Measurements from ENCODE around the gene TBK1.
A peak's percentile ranks its signal among the peaks of the same experiment; 100 is the strongest.

Gene TBK1

GRCh38 chr12:64433915-64434314 is 18.0 kb upstream of the TBK1 start:
- Mint-ChIP-seq H3K9me3 (no peaks in the 10 kb centered on the region), H3K4me3 (no peak overlapping the region), H3K27me3 (no peaks in the 10 kb centered on the region), H3K4me1 (no peaks in the 10 kb centered on the region), H3K27ac (no peak overlapping the region)
- ATAC-seq, result no peak
- no peak for DNase-seq

GRCh38 chr12:64440100-64440499 is 11.8 kb upstream of the TBK1 start:
- no peaks in the 10 kb centered on the region for H3K9me3 Mint-ChIP-seq
- H3K27ac Mint-ChIP-seq, result no peak overlapping the region
- no peak overlapping the region for H3K4me3 Mint-ChIP-seq
- no peak for DNase-seq
- no peak for ATAC-seq
- no peaks in the 10 kb centered on the region for H3K27me3 Mint-ChIP-seq
- peaks cover 6% of the 10 kb centered on the region for H3K4me1 Mint-ChIP-seq

DNA sequence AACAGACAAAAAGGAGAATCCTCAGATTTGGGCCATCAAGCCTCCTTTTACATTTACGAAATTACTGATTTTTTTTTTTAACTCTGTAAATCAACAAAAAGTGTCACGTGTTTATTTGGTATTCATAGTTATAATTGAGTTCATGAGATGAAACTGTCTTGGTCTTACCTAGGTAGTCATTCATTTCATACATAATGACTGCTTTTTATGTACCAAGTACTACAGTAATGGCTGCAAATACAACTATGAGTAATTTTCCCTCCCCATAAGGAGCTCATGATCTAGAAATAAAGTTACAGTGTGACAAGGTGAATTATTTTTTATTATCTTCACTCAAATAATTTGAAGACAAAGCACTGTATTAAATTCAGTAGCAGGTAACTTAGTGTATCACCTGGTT is 6.4 kb upstream of the TBK1 start:
- no peak for ATAC-seq

DNA sequence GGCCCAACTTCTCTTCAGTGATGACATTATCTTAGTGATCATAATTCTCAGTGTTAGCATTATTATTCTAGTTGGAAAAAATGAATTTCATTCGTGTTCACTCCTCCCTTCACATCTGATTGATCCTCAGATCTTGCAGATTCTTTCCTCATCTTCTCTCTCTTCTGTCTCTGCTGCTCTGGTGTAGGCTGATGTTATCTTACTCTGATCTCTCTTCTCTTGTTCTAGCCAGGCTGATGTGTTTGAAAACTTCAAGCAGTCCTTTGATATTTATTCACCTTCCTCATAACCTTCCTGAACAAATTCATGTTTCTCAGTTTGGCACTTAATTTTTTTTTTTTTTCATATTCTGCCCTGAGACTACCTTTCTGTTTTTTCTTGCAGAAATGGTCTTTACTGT is 5.6 kb upstream of the TBK1 start:
- H3K4me1 Mint-ChIP-seq, result peaks cover 19% of the 10 kb centered on the region
- H3K27ac Mint-ChIP-seq, result peak overlapping the region in 1 of 2 donors; percentile 40
- no peak for DNase-seq
- no peaks in the 10 kb centered on the region for H3K9me3 Mint-ChIP-seq
- no peak overlapping the region for H3K4me3 Mint-ChIP-seq
- ATAC-seq, result no peak
- H3K27me3 Mint-ChIP-seq, result no peaks in the 10 kb centered on the region

More for the DNA sequence above, 6.4 kb upstream of the TBK1 start:
- Mint-ChIP-seq H3K27ac (no peak overlapping the region), H3K9me3 (no peaks in the 10 kb centered on the region), H3K4me3 (no peak overlapping the region), H3K27me3 (no peaks in the 10 kb centered on the region), H3K4me1 (peaks cover 11% of the 10 kb centered on the region)
- DNase-seq, result no peak

- H3K27ac Mint-ChIP-seq, result no peak overlapping the region
- peak; percentile 34 for ATAC-seq
- no peaks in the 10 kb centered on the region for H3K9me3 Mint-ChIP-seq
- no peaks in the 10 kb centered on the region for H3K27me3 Mint-ChIP-seq
- peak overlapping the region; percentile 26 to 85 for H3K4me3 Mint-ChIP-seq
- peaks cover 31% of the 10 kb centered on the region for H3K4me1 Mint-ChIP-seq
- DNase-seq, result no peak
These were observed 1.8 kb upstream of the TBK1 start for GRCh38 chr12:64450057-64450640.

DNA sequence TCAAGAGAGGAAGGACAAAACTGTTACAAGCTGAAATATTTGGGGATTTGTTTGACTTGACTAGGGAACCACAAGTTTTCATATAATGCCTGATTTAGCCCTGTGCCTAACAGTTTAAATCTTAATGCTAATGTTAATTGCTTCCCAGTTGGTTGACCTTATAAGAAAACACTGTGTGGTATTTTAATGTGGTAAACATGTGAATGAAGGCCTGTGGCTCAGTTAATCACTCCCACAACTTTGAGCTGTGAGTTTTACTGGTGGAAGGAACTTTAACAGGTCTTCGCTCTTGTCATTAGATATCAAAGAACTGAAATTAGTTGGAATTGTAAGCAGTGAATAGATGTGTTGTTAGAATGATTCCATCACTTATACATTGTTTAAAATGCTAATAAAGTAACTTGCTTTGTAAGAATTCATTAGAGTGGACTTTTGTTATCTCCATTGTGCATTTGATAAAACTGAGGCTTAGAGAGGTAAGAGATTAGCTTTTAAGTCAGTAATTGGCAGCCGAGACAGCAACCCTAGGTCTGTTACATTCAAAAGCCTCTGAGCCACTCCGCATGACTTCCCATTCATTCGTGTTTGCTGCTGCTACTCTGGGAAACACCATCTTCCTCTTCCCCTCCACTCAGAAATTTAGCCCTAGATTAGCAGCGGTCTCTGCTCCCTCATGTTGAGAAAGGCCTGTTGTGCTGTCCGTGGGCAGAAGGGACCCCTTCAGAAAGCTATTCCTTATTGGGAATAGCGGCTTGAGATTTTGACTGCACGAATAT is 1.0 kb upstream of the TBK1 start:
- ATAC-seq, result no peak
- peak overlapping the region; percentile 42 to 85 for H3K4me3 Mint-ChIP-seq
- no peak for DNase-seq
- peaks cover 38% of the 10 kb centered on the region for H3K4me1 Mint-ChIP-seq
- no peaks in the 10 kb centered on the region for H3K27me3 Mint-ChIP-seq
- no peak overlapping the region for H3K27ac Mint-ChIP-seq
- no peaks in the 10 kb centered on the region for H3K9me3 Mint-ChIP-seq

- H3K4me3 Mint-ChIP-seq, result peak overlapping the region; percentile 95
- DNase-seq (no peak), ATAC-seq (peak; percentile 6)
- H3K9me3 Mint-ChIP-seq, result no peaks in the 10 kb centered on the region
- peak overlapping the region; percentile 91 to 97 for H3K27ac Mint-ChIP-seq
- peaks cover 56% of the 10 kb centered on the region for H3K4me1 Mint-ChIP-seq
- H3K27me3 Mint-ChIP-seq, result no peaks in the 10 kb centered on the region
These were observed 824 bp downstream of the TBK1 start for GRCh38 chr12:64452559-64453329.

DNA sequence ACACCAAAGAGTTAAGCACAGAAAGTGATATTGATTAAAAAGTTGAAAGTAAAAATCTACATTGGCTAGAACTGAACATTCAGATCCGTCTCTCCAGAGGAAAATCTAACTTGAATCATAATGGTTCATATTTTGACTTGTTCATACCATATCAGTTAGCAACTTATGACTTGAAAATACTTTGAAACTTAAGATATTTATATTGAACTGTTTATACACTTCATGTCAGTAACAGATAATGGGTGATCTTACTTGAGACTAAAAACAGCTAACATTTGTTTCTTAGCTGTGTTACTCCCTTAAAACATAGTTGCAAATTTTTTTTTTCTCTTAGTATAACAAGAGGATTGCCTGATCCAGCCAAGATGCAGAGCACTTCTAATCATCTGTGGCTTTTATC is 3.6 kb downstream of the TBK1 start:
- Mint-ChIP-seq H3K4me3 (no peak overlapping the region), H3K27me3 (no peaks in the 10 kb centered on the region), H3K4me1 (peaks cover 66% of the 10 kb centered on the region), H3K27ac (no peak overlapping the region), H3K9me3 (no peaks in the 10 kb centered on the region)
- no peak for DNase-seq
- ATAC-seq, result no peak

DNA sequence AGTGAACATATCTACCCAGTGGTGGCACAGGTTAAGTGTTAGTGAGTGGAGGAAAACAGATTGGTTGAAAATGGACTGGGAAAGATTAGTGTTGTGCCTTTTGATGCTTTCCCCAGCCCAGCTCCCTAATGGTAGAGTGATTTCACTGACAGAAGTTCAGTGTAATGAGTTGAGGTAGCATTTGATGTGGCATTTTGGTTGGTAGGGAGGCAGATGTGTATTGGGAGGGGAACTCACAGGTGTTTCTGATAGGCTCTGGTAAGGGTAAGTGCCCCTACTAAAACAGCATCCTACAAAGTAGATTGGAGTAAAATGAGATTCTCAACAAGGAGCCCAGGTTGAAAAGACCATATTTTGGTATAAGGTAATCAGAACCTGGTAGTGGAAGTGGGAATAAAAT is 4.2 kb downstream of the TBK1 start:
- DNase-seq (no peak), ATAC-seq (no peak)
- H3K27ac Mint-ChIP-seq, result no peak overlapping the region
- H3K27me3 Mint-ChIP-seq, result no peaks in the 10 kb centered on the region
- no peak overlapping the region for H3K4me3 Mint-ChIP-seq
- H3K9me3 Mint-ChIP-seq, result no peaks in the 10 kb centered on the region
- H3K4me1 Mint-ChIP-seq, result peaks cover 59% of the 10 kb centered on the region

DNA sequence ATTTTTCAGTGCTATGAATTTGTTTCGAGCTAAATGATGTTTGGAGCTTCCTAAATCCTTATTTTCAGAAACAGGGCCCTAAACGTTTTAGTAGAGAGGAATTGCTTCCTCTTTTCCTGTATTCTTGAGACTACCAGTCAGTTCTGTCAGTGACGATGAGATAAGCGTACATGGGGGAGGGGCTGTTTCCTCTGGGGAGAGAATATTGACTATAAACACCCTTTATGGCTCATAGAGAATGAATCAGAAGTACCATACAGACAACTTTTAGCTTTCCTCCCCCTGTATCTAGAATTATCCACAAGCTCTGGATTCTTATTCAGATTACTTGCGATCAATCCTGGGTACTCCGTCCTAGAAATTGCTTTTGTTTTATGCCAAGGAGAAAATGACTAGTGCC is 5.1 kb downstream of the TBK1 start:
- no peak for DNase-seq
- Mint-ChIP-seq H3K4me3 (no peak overlapping the region), H3K4me1 (peaks cover 52% of the 10 kb centered on the region), H3K27me3 (no peaks in the 10 kb centered on the region), H3K27ac (no peak overlapping the region), H3K9me3 (no peaks in the 10 kb centered on the region)
- no peak for ATAC-seq

- Mint-ChIP-seq H3K4me1 (peaks cover 52% of the 10 kb centered on the region), H3K4me3 (no peak overlapping the region), H3K9me3 (no peaks in the 10 kb centered on the region), H3K27me3 (no peaks in the 10 kb centered on the region), H3K27ac (no peak overlapping the region)
- DNase-seq (no peak), ATAC-seq (peak; percentile 52)
These were observed 5.5 kb downstream of the TBK1 start for GRCh38 chr12:64457466-64457865.

- Mint-ChIP-seq H3K9me3 (no peaks in the 10 kb centered on the region), H3K4me3 (no peak overlapping the region), H3K4me1 (peaks cover 50% of the 10 kb centered on the region), H3K27ac (no peak overlapping the region), H3K27me3 (no peaks in the 10 kb centered on the region)
- no peak for DNase-seq
- ATAC-seq, result no peak
These were observed 6.0 kb downstream of the TBK1 start for GRCh38 chr12:64457923-64458322.

DNA sequence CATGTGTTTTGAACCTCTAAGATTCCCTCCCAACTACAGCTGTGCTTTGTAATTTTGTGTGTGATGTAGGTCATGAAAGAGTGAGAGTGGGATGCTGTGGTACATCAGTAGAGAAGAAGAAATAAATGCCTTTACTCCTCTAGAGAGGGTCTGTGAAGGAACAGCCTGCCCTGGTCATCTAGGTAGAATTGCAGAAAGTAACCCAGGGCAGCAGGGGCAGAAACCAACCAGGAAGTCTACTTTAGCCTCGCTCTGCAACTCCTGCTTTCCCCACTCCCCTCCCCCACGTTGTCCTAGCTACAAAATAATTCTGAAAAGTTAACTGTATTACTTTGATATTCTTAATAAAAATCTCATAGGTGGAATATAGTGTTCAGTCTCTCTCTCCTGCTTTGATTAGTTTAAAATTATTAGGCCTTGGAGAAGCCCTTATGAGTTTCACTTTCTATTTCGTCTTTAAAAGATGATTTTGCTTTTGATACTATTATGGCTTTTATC is 7.5 kb downstream of the TBK1 start:
- H3K27ac Mint-ChIP-seq, result peak overlapping the region; percentile 95 to 96
- peaks cover 42% of the 10 kb centered on the region for H3K4me1 Mint-ChIP-seq
- no peaks in the 10 kb centered on the region for H3K9me3 Mint-ChIP-seq
- peak overlapping the region; percentile 81 for H3K4me3 Mint-ChIP-seq
- ATAC-seq (peak; percentile 37), DNase-seq (no peak)
- H3K27me3 Mint-ChIP-seq, result no peaks in the 10 kb centered on the region

DNA sequence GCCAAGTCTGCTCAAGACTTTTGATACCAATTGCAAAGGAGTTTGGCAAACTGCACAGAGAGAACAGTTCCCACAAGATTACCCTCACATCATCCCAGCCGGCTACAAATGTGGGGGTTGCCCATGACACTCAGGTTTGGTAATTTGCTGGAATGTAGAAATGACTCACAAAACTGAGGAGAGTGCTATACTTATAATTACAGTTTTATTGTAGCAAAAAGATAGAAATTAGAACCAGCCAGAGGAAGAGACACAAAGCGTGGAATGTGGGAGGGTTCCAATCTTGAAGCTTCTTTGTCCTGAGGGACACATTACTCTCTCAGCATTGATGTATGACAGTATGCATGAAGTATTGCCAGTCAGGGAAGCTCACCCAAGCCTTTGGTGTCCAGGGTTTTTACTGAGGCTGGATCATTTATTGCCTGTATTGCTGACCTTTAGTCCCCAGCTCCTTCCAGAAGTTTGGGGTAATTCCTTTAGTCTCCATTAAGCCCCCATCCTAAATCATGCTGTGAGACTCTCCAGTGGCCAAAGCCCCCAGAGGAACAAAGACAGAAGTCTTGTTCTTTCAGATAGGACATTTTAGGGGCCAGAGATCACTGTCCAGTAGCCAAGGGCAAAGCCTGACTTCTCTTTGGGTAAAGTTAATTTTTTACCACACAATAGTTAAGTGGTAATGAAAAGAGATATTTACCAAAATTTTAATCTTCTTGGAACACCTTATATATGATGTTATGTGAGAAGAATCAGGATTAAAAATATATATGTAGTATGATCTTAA is 9.9 kb downstream of the TBK1 start:
- Mint-ChIP-seq H3K27me3 (no peaks in the 10 kb centered on the region), H3K4me3 (no peak overlapping the region), H3K27ac (no peak overlapping the region), H3K4me1 (peaks cover 25% of the 10 kb centered on the region), H3K9me3 (no peaks in the 10 kb centered on the region)
- ATAC-seq, result no peak
- no peak for DNase-seq

DNA sequence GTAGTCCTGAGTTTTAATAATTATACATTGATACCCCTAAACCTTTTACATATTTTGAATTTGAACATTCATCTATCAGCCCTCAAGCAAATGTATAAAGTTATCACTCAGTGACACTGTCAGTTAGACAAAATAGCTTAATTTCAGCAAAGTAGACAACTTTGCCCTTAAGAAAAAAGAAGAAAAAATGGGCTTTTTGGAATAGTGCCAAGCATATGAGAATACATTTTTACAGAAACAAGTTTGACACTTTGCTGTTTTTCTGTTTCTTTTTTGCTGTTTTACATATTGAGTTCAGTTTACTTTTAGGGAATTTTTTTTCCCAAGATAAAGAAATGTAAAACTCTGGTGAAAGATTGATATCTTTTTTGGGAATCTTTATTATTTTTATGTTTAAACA is 14.3 kb downstream of the TBK1 start:
- Mint-ChIP-seq H3K27me3 (no peaks in the 10 kb centered on the region), H3K27ac (no peak overlapping the region), H3K4me1 (no peaks in the 10 kb centered on the region), H3K4me3 (no peak overlapping the region), H3K9me3 (no peaks in the 10 kb centered on the region)
- ATAC-seq (no peak), DNase-seq (no peak)

Data from stimulated activated naive CD8-positive, alpha-beta T cell treated with anti-CD3 and anti-CD28 coated beads, Interleukin-15, amount 100 ng/mL, for 72 hours (primary cell).